Occipital lobe (tissue), 2 donors: Measurements from ENCODE around the gene PLEKHH1. TPM values are rescaled to one million over a fixed set of nuclear protein-coding genes. Genes with fewer than 3 reads are reported as not detected.

Experiments
- DNase-seq: peaks from one replicate; lab custom pipeline; 2025; lab: John Stamatoyannopoulos, UW
- total RNA-seq: library from RNA; depleted of rRNA; stranded (reverse); fragments of >200 nt; gene quantifications from one replicate; pipeline ENCODE4 v1.2.3, GENCODE V29; 2014

The PLEKHH1 gene
- total RNA-seq, 1 donor from 2014 or later, result 5.5 TPM

GRCh38 chr14:67510121-67510520 is 23.0 kb upstream of the PLEKHH1 start:
- DNase-seq, result no peak

GRCh38 chr14:67510836-67511235 is 22.3 kb upstream of the PLEKHH1 start:
- no peak for DNase-seq

- no peak for DNase-seq
Measured at GRCh38 chr14:67512463-67513310, 20.4 kb upstream of the PLEKHH1 start.

DNA sequence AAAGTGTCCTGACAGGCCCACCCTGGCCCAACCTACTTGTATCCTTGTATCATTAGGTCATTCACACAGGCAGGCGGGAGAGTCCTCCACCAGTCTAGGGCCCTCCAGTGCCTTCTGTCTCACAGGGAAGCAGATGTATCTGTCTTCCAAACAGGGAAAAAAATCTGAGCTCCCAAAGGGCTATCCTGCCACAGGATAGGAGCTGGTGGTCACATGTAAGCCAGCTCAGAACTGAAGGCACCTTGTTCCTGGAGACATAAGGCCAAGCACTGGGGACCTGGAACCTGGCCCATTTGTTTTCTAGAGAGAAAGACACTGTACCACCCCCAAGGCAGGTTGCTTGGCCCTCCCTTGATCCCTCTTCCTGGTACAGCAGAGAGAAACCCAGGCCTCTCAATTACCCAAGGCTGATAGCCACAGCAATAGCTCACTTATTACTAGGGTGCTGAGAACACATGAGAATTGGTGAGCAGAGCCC is 19.4 kb upstream of the PLEKHH1 start:
- no peak for DNase-seq

- no peak for DNase-seq
Measured at GRCh38 chr14:67514203-67514607, 18.9 kb upstream of the PLEKHH1 start.

GRCh38 chr14:67514650-67515385 is 18.3 kb upstream of the PLEKHH1 start:
- peak; percentile 56 for DNase-seq

DNA sequence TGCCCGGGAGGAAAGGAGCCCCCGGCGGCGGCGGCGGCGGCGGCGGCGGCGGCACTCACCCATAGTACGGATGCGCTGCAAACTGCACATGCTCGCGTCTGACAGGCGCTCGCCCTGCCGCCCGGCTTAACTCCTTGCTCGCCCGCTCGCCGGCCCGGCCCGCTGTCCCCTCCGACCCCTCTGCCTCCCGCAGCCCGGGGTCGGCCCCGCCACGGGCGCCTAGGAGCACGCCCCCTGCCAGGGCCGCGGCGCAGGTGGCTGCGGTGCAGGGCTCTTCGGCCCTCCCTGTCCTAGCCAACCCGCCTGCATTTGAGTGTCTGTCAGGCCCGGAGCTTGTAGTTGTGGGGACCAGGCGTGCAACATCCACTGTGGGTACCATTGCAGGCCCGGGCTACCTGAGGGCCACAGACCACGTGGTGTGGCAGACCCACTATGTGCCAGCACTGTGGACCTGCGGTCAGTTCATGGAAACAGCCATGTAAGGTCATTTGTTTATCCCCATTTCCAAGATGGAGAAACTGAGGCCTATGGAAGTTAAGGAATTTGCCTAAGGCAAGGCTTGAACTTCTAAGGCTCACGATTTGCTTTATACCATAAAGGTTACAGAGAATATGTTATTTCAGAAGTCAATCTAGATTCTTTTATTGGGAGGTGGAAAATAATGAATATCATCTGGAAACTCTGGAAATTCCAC is 17.6 kb upstream of the PLEKHH1 start:
- peak; percentile 24 for DNase-seq

GRCh38 chr14:67516676-67517075 is 16.4 kb upstream of the PLEKHH1 start:
- no peak for DNase-seq

DNA sequence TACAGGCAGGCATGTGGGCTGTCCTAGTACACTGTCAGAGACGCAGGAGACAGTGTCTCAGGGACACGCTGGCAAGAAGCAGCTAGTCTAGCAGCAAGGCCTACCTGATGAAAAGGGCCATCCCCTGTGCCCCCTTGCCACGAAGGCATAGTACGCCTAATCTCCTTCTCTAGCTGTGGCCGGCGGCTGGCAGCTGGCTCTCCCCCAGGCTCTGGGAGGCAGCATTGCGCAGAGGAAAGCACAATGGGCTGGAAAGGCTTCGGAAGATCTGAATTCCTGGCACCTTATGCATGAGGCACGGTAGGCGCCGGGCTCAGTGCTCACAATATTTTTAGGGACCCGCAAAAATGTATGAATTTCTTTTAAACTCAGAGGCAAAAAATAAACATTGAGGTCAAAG is 16.0 kb upstream of the PLEKHH1 start:
- DNase-seq, result peak; percentile 45

DNA sequence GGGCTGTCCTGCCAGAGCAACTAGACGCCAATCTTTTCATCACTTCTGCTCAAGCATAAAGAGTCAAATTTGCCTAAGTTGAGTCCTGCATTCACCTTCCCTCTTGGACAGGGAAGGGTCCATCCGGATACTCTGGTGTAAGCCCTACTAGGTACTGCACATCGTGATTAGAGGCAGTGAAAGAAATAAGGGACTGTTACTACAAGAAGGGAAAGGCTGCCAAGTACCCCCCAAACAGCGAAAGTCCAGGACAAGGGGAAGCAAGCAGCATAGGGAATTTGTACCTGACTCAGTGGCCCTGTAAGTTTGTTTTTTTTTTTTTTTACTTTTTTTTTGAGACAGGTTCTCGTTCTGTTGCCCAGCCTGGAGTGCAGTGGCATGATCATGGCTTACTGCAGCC is 13.7 kb upstream of the PLEKHH1 start:
- no peak for DNase-seq

GRCh38 chr14:67520482-67520881 is 12.6 kb upstream of the PLEKHH1 start:
- no peak for DNase-seq

DNA sequence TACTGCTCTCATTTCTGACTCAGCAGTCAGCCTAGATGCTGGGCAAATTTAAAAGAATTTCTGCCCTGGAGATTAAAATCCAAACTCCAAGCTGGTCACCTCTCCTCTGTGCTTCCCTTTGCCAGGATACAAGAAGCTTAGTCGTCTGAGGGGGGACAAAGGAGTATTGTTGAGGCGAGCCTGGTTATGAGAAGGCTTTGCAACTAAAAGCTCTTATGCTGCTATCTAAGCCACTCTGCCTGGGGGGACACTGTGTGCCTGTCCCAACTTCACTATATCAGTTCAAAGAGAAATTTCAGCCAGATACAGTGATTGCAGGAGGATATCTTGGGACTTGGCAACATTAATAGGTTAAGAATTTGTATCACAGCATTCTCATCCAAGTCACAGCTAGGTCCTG is 10.8 kb upstream of the PLEKHH1 start:
- no peak for DNase-seq

DNA sequence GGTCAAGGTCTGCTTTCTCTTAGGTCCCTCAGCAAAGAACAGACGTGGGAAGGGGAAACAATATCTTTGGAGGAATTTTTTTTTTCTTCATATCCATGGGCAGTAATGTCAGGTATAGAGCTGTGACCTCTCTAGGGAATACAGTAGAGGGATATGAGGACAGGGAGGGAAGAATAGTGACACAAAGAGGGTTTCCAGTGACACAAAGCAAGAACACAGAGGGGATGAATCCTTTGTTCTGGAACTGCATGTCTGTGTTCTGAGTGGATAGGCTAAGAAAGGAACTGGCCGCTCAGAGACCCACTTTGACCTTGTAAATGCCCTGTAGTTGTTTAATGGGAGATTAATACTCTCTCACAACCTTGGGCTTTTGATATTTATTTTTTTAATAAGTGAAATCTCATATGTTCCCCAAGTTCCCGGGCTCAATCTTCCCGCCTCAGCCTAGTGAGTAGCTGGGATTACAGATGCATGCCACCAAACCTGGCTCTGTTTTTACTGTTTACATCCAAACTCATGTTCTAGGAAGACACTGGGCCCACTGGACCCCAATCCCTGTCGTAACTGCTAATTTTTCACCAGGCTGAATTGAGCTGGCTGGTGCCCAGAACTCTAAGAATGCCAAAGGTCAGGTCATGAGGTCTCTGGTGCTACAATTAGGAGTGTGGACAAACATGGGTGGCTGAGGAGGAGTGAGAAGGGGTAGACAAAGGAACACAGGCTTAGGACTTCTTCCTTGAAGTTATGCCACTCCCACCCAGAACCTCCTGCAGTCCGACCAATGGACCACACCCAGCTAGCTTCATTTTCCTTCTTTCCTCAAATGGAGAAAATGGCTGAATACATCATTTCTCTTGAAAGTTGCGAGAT is 9.1 kb upstream of the PLEKHH1 start:
- DNase-seq, result no peak

- DNase-seq, result no peak
Measured at GRCh38 chr14:67524634-67524963, 8.5 kb upstream of the PLEKHH1 start.

- DNase-seq, result no peak
Measured at GRCh38 chr14:67525389-67525788, 7.7 kb upstream of the PLEKHH1 start.

GRCh38 chr14:67526181-67526580 is 6.9 kb upstream of the PLEKHH1 start:
- DNase-seq, result no peak

DNA sequence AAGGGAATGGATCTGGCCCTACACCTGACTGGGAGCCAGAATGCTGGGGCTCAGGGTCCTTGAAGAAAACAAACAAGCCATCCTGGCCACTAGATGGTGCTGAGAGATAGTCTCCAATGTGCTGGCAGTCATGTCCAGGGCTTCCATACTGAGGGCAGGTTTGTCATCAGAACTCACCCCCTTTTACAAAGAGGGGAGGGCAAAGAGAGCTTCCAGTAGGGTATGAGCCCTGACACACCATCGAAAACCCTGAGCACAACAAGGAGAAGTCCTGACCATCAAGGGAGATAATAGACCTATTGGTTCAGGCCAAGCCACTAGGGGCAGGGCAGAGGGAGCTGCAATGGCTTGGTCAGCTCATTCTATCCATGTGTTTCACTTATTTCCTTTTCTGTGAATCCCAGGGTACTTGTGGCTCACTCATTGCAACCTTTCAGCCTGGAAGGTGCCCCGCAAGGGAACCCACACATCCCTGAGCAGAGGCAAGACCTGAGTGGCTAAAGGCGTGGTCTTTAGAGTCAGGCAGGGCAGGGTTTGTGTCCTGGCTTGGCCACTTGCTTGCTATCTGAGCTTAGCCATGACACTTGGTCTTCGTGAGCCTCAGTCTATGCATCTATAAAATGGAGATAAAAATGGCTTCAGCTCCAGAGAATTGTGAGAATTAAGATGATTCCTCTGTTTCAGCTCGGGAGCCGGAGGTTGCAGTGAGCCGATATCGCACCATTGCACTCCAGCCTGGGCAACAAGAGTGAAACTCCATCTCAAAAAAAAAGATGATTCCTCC is 6.2 kb upstream of the PLEKHH1 start:
- DNase-seq, result peak; percentile 29

- no peak for DNase-seq
Measured at GRCh38 chr14:67527756-67528155, 5.3 kb upstream of the PLEKHH1 start.

- no peak for DNase-seq
Measured at GRCh38 chr14:67528276-67528675, 4.8 kb upstream of the PLEKHH1 start.
